Osteoblast (primary cell): ENCODE results near the gene ERBB4. TPM values are rescaled to one million over a fixed set of nuclear protein-coding genes. Genes with fewer than 3 reads are reported as not detected.

Experiments
- DNase-seq: peaks from one replicate; pipeline ENCODE4 v3.0.0; 2011; ENCODE audit warnings: low spot score, mixed read lengths; ENCODE audit not compliant: insufficient read length; ENCODE audit errors: missing footprints
- H2AFZ ChIP-seq: 2 replicates; pipeline ENCODE4 v1.6.0; 2011; ENCODE audit warnings: mild to moderate bottlenecking, low read length
- H3K27ac ChIP-seq: 2 replicates; pipeline ENCODE4 v1.5.1; 2011; ENCODE audit warnings: mild to moderate bottlenecking, low read depth, low read length, moderate library complexity
- H3K27me3 ChIP-seq: 2 replicates; pipeline ENCODE4 v1.6.0; 2012; ENCODE audit warnings: mild to moderate bottlenecking, control low read depth, inconsistent platforms, low read length, moderate library complexity; ENCODE audit not compliant: insufficient read depth
- H3K36me3 ChIP-seq: 2 replicates; pipeline ENCODE4 v1.5.1; 2011; ENCODE audit warnings: mild to moderate bottlenecking, low read length, control low read depth, moderate library complexity; ENCODE audit not compliant: insufficient read depth
- H3K4me1 ChIP-seq: 2 replicates; pipeline ENCODE4 v1.5.1; 2011; ENCODE audit warnings: mild to moderate bottlenecking, low read length, control low read depth, moderate library complexity; ENCODE audit not compliant: insufficient read depth
- H3K4me2 ChIP-seq: 2 replicates; pipeline ENCODE4 v1.6.0; 2011; ENCODE audit warnings: mild to moderate bottlenecking, low read length; ENCODE audit not compliant: insufficient read depth
- H3K4me3 ChIP-seq: fragments of 200-600 bp; sonication (generic); 3 replicates; pipeline ENCODE4 v1.5.1; 2012; ENCODE audit warnings: mild to moderate bottlenecking, low read length, inconsistent platforms; ENCODE audit not compliant: insufficient read depth
- H3K79me2 ChIP-seq: 2 replicates; pipeline ENCODE4 v1.6.0; 2012; ENCODE audit warnings: mild to moderate bottlenecking, low read length, control low read depth, inconsistent platforms; ENCODE audit not compliant: insufficient read depth
- H3K9me3 ChIP-seq: 2 replicates; pipeline ENCODE4 v1.5.1; 2011; ENCODE audit warnings: low read depth, low read length, control low read depth
- H4K20me1 ChIP-seq: 2 replicates; pipeline ENCODE4 v1.6.0; 2012; ENCODE audit warnings: mild to moderate bottlenecking, low read length, control low read depth; ENCODE audit not compliant: insufficient read depth
- CTCF ChIP-seq: IDR thresholded peaks from 2 replicates; pipeline ENCODE4 v1.5.1; 2011; ENCODE audit warnings: mild to moderate bottlenecking, low read depth, low read length, moderate library complexity; ENCODE audit errors: extremely low read depth
- total RNA-seq: library from RNA; depleted of rRNA; stranded (reverse); fragments of >200 nt; gene quantifications from 2 replicates; pipeline ENCODE4 v1.2.3, GENCODE V29; 2012

ERBB4 gene
- total RNA-seq, 1 donor, result under 0.01 TPM

DNA sequence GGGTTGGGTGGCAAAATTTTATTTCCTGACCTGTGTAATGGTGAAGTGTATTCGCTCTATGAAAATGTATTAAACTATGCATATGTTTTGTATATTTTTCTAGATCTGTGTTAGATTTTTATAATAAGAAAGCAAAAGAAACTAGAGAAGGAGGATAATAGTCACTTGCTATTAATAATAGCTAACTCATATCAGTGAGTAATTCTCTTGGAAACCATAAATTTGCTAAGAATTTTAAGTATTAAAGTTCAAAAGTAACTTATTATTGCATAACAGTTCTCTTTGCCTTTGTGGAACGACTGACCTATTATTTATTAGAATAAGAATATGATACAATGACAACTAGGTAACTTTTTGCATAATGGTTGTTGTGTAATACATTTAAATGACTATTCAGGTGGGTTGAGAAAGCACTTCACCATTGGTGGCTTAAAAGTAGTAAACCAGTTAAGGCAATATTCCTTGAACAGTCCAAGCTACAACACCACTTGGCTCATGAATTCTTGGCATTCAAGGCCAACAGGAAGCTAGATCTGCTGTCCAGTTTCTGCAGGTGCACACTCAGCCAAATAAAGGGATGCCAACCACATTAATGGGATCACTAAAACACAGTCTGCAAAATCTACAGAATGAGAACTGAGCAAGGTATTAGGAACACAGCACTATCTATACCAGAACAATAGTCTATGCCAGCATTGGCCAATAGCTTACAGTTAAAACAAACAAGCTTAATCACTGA, 1060.9 kb downstream of the ERBB4 start:
- Histone ChIP-seq H2AFZ (no peak overlapping the region), H3K4me1 (no peaks in the 10 kb centered on the region), H3K4me3 (no peak overlapping the region), H4K20me1 (no peaks in the 10 kb centered on the region), H3K36me3 (no peaks in the 10 kb centered on the region), H3K79me2 (no peaks in the 10 kb centered on the region), H3K27ac (no peak overlapping the region), H3K9me3 (no peaks in the 10 kb centered on the region), H3K27me3 (no peaks in the 10 kb centered on the region), H3K4me2 (no peak overlapping the region)
- DNase-seq, result no peak
- TF ChIP-seq CTCF, result no peak

GRCh38 chr2:211473116-211473515, 1065.5 kb downstream of the ERBB4 start:
- H3K4me2 ChIP-seq, result no peak overlapping the region
- no peak for TF ChIP-seq CTCF
- H3K9me3 ChIP-seq, result no peaks in the 10 kb centered on the region
- no peaks in the 10 kb centered on the region for H4K20me1 ChIP-seq
- no peaks in the 10 kb centered on the region for H3K79me2 ChIP-seq
- no peak overlapping the region for H3K4me3 ChIP-seq
- H3K27ac ChIP-seq, result no peak overlapping the region
- H2AFZ ChIP-seq, result no peak overlapping the region
- H3K36me3 ChIP-seq, result no peaks in the 10 kb centered on the region
- DNase-seq, result no peak
- H3K27me3 ChIP-seq, result no peaks in the 10 kb centered on the region
- H3K4me1 ChIP-seq, result no peaks in the 10 kb centered on the region

DNA sequence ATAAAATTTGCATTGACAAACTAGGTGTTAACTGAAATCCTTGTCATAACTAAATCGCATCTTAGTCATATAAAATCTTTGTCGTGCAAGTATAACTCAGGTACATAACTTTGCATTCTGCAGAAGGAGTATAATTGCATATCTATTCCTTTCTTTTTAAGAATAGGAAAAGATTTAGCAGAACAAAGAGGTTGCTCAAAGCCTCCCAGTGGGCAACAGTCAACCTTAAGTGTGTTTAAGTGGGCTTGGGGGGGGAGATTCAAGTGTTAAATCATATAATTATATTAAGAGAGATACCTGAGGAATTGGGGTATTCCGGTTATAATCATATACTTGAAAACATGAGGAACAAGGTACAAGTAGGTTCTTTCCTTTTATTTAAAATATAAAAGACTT, 1068.9 kb downstream of the ERBB4 start:
- Histone ChIP-seq H2AFZ (no peak overlapping the region), H3K36me3 (no peaks in the 10 kb centered on the region), H3K9me3 (no peaks in the 10 kb centered on the region), H3K27me3 (no peaks in the 10 kb centered on the region), H3K27ac (no peak overlapping the region), H3K4me2 (no peak overlapping the region), H4K20me1 (no peaks in the 10 kb centered on the region), H3K4me1 (no peaks in the 10 kb centered on the region), H3K4me3 (no peak overlapping the region), H3K79me2 (no peaks in the 10 kb centered on the region)
- no peak for DNase-seq
- no peak for TF ChIP-seq CTCF

DNA sequence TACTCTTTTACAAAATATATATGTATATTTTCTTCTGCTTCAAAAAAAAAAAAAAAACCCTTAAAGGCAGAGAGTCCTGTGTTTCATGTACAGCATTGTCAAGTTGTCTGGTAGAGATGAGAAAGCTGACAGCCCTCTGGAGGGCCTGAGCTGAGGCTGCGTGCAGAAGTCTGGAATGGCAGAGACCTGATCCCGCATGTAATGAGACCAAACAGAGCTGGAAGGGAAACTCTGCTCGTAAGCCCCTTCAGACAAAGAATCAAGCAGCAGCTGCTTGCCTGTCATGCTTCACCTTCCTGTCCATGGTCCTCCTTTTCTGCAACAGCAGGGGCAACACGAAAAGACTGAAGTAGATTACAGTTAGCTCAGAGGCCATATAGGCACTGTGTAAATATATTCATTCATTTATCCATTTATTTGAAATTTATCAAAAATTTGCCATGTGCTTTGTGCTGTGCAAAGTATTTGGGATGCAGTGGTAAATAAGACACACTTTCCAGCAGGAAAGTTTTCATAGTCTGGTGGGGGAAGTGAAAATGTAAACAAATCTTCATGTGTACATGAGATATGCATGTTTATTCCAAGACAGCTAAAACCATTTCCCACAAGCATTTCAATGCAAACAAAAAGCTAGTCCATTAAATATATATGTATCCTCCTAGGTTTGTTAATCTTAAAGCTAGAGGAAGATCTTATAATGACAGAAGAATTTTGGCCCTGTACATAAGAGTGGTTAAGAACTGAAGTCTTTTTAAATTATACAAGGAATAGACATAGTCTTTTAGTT, 1069.5 kb downstream of the ERBB4 start:
- no peaks in the 10 kb centered on the region for H3K79me2 ChIP-seq
- no peak for DNase-seq
- no peaks in the 10 kb centered on the region for H4K20me1 ChIP-seq
- no peaks in the 10 kb centered on the region for H3K27me3 ChIP-seq
- no peaks in the 10 kb centered on the region for H3K9me3 ChIP-seq
- H3K4me3 ChIP-seq, result no peak overlapping the region
- H2AFZ ChIP-seq, result no peak overlapping the region
- H3K4me1 ChIP-seq, result no peaks in the 10 kb centered on the region
- no peak for TF ChIP-seq CTCF
- no peaks in the 10 kb centered on the region for H3K36me3 ChIP-seq
- no peak overlapping the region for H3K4me2 ChIP-seq
- no peak overlapping the region for H3K27ac ChIP-seq
